ENCODE data around the gene SLC1A2.

SLC1A2 gene

DNA sequence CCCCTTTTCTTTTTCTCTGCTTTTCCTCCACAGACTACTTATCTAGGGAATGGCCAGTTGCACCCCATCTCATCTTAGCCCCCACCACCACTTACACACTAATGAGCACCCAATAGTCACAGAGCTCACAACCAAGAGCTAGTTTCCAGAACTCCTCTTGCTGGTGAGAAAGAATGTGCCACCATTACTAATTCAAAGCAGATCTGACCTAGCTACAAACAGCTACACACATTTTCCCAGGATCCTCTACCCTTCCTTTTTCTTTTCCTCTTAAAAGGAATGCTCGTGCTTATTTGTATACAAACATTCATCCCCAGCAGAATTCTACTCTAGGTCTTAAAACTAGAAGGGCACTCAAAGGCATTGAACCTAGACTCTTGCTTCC, 143.6 kb downstream of the SLC1A2 start:
- TF ChIP-seq CSDC2 (CRISPR knock-in tag; IDR thresholded peaks at IDR 0.05), result no peak
- peak; percentile 35; the same call in 2 of the 3 replicates for ATAC-seq

DNA sequence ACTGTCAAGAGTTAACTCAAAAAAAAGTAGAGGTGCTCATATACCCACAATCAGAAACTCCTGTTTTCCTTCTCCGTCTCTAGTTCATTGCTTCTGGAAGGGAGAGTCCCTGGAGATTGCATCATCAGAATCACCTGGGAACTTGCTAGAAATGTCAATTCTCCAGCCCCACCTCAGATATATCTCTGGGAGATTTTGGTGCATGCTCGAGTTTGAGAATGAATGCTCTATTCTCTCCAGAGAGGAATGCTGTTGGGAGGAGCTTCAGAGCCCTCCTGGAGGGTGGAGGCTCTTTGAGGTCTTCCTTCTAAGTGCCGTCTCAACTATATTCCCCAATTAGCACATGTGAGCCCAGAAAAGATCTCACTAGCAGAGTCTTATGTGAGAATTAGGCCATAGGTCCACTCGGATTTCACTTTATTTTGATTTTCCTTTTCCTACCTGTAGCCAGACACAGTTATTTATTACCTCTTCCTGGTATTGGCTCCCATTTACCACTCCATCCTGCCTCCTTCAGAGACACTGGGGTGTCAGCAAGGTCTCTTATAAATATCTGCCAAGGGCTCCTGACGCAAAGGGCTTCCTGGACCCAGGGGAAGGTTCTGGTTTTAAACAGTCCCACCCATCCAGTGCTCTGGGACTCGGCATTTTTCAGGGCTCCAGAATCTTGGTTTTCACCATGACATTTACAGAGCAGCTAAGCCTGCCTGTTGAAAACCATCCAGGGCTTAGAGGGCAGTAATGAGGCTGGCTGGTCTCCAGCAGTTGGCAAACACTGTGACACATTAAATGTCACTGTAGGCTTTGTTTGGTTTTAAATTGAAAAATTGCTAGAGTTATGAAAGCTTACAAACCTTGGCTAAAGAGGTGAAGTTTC, 144.2 kb downstream of the SLC1A2 start:
- ATAC-seq, result peak; percentile 47; the same call in 2 of the 3 replicates
- TF ChIP-seq SNAI2 (CRISPR knock-in tag; IDR thresholded peaks at IDR 0.05), result no peak
- TF ChIP-seq ESRRG (CRISPR knock-in tag; IDR thresholded peaks at IDR 0.05), result no peak
- no peak for TF ChIP-seq TOX (CRISPR knock-in tag; IDR thresholded peaks at IDR 0.05; ENCODE audit: borderline replicate concordance)
- TF ChIP-seq, protein P1, sequence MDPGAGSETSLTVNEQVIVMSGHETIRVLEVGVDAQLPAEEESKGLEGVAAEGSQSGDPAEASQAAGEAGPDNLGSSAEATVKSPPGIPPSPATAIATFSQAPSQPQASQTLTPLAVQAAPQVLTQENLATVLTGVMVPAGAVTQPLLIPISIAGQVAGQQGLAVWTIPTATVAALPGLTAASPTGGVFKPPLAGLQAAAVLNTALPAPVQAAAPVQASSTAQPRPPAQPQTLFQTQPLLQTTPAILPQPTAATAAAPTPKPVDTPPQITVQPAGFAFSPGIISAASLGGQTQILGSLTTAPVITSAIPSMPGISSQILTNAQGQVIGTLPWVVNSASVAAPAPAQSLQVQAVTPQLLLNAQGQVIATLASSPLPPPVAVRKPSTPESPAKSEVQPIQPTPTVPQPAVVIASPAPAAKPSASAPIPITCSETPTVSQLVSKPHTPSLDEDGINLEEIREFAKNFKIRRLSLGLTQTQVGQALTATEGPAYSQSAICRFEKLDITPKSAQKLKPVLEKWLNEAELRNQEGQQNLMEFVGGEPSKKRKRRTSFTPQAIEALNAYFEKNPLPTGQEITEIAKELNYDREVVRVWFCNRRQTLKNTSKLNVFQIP (CRISPR knock-in tag; IDR thresholded peaks at IDR 0.05; ENCODE audit: borderline replicate concordance, low read depth), result no peak
- no peak for TF ChIP-seq ISL1 (CRISPR knock-in tag; IDR thresholded peaks at IDR 0.05)
- no peak for TF ChIP-seq ZNF8 (CRISPR knock-in tag; IDR thresholded peaks at IDR 0.05)
- TF ChIP-seq RARB (CRISPR knock-in tag; IDR thresholded peaks at IDR 0.05), result no peak
- no peak for TF ChIP-seq ZNF70 (CRISPR knock-in tag; IDR thresholded peaks at IDR 0.05)
- TF ChIP-seq CSDC2 (CRISPR knock-in tag; IDR thresholded peaks at IDR 0.05), result no peak
- TF ChIP-seq OSR1 (CRISPR knock-in tag; IDR thresholded peaks at IDR 0.05), result no peak
- TF ChIP-seq, protein P2, sequence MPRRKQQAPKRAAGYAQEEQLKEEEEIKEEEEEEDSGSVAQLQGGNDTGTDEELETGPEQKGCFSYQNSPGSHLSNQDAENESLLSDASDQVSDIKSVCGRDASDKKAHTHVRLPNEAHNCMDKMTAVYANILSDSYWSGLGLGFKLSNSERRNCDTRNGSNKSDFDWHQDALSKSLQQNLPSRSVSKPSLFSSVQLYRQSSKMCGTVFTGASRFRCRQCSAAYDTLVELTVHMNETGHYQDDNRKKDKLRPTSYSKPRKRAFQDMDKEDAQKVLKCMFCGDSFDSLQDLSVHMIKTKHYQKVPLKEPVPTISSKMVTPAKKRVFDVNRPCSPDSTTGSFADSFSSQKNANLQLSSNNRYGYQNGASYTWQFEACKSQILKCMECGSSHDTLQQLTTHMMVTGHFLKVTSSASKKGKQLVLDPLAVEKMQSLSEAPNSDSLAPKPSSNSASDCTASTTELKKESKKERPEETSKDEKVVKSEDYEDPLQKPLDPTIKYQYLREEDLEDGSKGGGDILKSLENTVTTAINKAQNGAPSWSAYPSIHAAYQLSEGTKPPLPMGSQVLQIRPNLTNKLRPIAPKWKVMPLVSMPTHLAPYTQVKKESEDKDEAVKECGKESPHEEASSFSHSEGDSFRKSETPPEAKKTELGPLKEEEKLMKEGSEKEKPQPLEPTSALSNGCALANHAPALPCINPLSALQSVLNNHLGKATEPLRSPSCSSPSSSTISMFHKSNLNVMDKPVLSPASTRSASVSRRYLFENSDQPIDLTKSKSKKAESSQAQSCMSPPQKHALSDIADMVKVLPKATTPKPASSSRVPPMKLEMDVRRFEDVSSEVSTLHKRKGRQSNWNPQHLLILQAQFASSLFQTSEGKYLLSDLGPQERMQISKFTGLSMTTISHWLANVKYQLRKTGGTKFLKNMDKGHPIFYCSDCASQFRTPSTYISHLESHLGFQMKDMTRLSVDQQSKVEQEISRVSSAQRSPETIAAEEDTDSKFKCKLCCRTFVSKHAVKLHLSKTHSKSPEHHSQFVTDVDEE (CRISPR knock-in tag; IDR thresholded peaks at IDR 0.05), result no peak
- TF ChIP-seq PPARA (CRISPR knock-in tag; IDR thresholded peaks at IDR 0.05; ENCODE audit: borderline replicate concordance), result no peak
- TF ChIP-seq ARNTL (CRISPR knock-in tag; IDR thresholded peaks at IDR 0.05; ENCODE audit: borderline replicate concordance, low read depth), result no peak
- TF ChIP-seq ZFP3 (CRISPR knock-in tag; IDR thresholded peaks at IDR 0.05), result no peak
- TF ChIP-seq GLIS3 (CRISPR knock-in tag; IDR thresholded peaks at IDR 0.05), result no peak
- TF ChIP-seq, protein P3, sequence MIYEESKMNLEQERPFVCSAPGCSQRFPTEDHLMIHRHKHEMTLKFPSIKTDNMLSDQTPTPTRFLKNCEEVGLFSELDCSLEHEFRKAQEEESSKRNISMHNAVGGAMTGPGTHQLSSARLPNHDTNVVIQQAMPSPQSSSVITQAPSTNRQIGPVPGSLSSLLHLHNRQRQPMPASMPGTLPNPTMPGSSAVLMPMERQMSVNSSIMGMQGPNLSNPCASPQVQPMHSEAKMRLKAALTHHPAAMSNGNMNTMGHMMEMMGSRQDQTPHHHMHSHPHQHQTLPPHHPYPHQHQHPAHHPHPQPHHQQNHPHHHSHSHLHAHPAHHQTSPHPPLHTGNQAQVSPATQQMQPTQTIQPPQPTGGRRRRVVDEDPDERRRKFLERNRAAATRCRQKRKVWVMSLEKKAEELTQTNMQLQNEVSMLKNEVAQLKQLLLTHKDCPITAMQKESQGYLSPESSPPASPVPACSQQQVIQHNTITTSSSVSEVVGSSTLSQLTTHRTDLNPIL (CRISPR knock-in tag; IDR thresholded peaks at IDR 0.05; ENCODE audit: low read depth), result no peak
- no peak for TF ChIP-seq BACH2 (CRISPR knock-in tag; IDR thresholded peaks at IDR 0.05; ENCODE audit: borderline replicate concordance)

DNA sequence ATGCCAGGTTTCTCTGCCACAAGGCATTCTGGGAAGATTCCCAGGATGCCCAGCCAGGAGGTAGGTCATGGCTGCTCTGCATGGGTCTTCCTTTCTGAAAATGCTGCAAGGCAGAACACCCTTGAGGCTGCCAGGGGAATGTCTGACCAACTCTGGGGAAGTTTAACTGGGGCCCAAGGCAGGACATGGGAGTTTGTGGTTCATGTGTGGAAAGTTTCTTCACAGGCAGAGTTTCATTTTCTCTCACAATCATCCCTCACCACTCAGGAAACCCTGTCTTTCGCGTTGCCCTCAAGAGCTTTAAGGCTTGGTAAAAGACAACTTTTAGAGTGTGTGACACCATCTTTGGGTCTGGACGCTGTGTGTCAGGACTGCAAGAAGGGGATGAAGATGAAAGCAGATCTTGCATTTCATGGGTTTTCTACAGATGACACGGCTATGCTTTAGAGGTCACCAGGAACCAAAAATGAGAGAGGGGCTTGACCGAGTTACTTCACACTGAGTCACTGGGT, 146.9 kb downstream of the SLC1A2 start:
- TF ChIP-seq ARNTL (CRISPR knock-in tag; IDR thresholded peaks at IDR 0.05; ENCODE audit: borderline replicate concordance, low read depth) (no peak), GLIS3 (CRISPR knock-in tag; IDR thresholded peaks at IDR 0.05) (no peak), RARB (CRISPR knock-in tag; IDR thresholded peaks at IDR 0.05) (no peak), TCF4 (CRISPR knock-in tag; IDR thresholded peaks at IDR 0.05; ENCODE audit: borderline replicate concordance) (no peak), ESRRG (CRISPR knock-in tag; IDR thresholded peaks at IDR 0.05) (no peak), OSR1 (CRISPR knock-in tag; IDR thresholded peaks at IDR 0.05) (no peak), ZNF565 (CRISPR knock-in tag; conservative IDR thresholded peaks at IDR 0.05; ENCODE audit: low read depth) (no peak), CSDC2 (CRISPR knock-in tag; IDR thresholded peaks at IDR 0.05) (no peak), ZC3H10 (CRISPR knock-in tag; IDR thresholded peaks at IDR 0.05) (no peak), PPARA (CRISPR knock-in tag; IDR thresholded peaks at IDR 0.05; ENCODE audit: borderline replicate concordance) (no peak), TOX (CRISPR knock-in tag; IDR thresholded peaks at IDR 0.05; ENCODE audit: borderline replicate concordance) (no peak), ZNF70 (CRISPR knock-in tag; IDR thresholded peaks at IDR 0.05) (no peak), BACH2 (CRISPR knock-in tag; IDR thresholded peaks at IDR 0.05; ENCODE audit: borderline replicate concordance) (no peak), ISL1 (CRISPR knock-in tag; IDR thresholded peaks at IDR 0.05) (no peak), ZNF8 (CRISPR knock-in tag; IDR thresholded peaks at IDR 0.05) (no peak), SNAI2 (CRISPR knock-in tag; IDR thresholded peaks at IDR 0.05) (no peak), ZFP30 (CRISPR knock-in tag; IDR thresholded peaks at IDR 0.05) (no peak)
- TF ChIP-seq, protein P1 (CRISPR knock-in tag; IDR thresholded peaks at IDR 0.05; ENCODE audit: borderline replicate concordance, low read depth), result no peak
- TF ChIP-seq, protein P4, sequence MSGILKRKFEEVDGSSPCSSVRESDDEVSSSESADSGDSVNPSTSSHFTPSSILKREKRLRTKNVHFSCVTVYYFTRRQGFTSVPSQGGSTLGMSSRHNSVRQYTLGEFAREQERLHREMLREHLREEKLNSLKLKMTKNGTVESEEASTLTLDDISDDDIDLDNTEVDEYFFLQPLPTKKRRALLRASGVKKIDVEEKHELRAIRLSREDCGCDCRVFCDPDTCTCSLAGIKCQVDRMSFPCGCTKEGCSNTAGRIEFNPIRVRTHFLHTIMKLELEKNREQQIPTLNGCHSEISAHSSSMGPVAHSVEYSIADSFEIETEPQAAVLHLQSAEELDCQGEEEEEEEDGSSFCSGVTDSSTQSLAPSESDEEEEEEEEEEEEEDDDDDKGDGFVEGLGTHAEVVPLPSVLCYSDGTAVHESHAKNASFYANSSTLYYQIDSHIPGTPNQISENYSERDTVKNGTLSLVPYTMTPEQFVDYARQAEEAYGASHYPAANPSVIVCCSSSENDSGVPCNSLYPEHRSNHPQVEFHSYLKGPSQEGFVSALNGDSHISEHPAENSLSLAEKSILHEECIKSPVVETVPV (CRISPR knock-in tag; IDR thresholded peaks at IDR 0.05), result no peak
- TF ChIP-seq, protein P3 (CRISPR knock-in tag; IDR thresholded peaks at IDR 0.05; ENCODE audit: low read depth), result no peak
- no peak for ATAC-seq

Data from SK-N-SH treated with all-trans-retinoic acid at 6 μM for 48 hours (cell line).